HepG2 (cell line): ENCODE data around the gene C16orf89. TPM values are rescaled to one million over a fixed set of nuclear protein-coding genes. Genes with fewer than 3 reads are reported as not detected.
A peak's percentile ranks its signal among the peaks of the same experiment; 100 is the strongest.

ENCODE experiments used
- BHLHE40 ChIP-seq: IDR thresholded peaks from 2 replicates; pipeline ENCODE4 v1.6.1; 2011; ENCODE audit warnings: low read length, improper control_type of control experiment
- CREB1 ChIP-seq, 2 experiments: fragments of 450-650 bp in 1 of 2; IDR thresholded peaks; 2 replicates each; pipeline ENCODE4 v1.6.1; 2016 to 2017; ENCODE audit warnings: control low read depth in 1 of 2, mild to moderate bottlenecking in 1 of 2, missing compliant biosample characterization in 1 of 2, missing genetic modification characterization in 1 of 2
- FIP1L1 ChIP-seq: fragments of 200-400 bp; formaldehyde crosslinking; IDR thresholded peaks from 2 replicates; pipeline ENCODE4 v1.6.1; 2018; ENCODE audit warnings: low read depth, mild to moderate bottlenecking, low read length, moderate library complexity, borderline replicate concordance; ENCODE audit not compliant: insufficient read depth
- HBP1 ChIP-seq: IDR thresholded peaks from 2 replicates; pipeline ENCODE4 v1.6.1; 2016; ENCODE audit warnings: low read depth, control low read depth
- HNRNPK ChIP-seq: fragments of 200-400 bp; formaldehyde crosslinking; IDR thresholded peaks from 2 replicates; pipeline ENCODE4 v1.6.1; 2018; ENCODE audit warnings: low read length, low read depth, moderate library complexity, mild to moderate bottlenecking; ENCODE audit not compliant: poor library complexity, severe bottlenecking
- HNRNPLL ChIP-seq: fragments of 200-400 bp; formaldehyde crosslinking; IDR thresholded peaks from 2 replicates; pipeline ENCODE4 v1.6.1; 2017; ENCODE audit warnings: mild to moderate bottlenecking, low read depth, low read length; ENCODE audit not compliant: poor library complexity, severe bottlenecking
- MTA1 ChIP-seq: sonication (generic); formaldehyde crosslinking; IDR thresholded peaks from 2 replicates; pipeline ENCODE4 v1.4.0; 2020; ENCODE audit warnings: missing genetic modification reagents, mild to moderate bottlenecking, borderline replicate concordance
- MYC ChIP-seq: sonication (generic); formaldehyde crosslinking; IDR thresholded peaks from 2 replicates; pipeline ENCODE4 v1.9.0; 2021; ENCODE audit warnings: missing genetic modification reagents, borderline replicate concordance
- NFE2 ChIP-seq: sonication (generic); formaldehyde crosslinking; IDR thresholded peaks from 2 replicates; pipeline ENCODE4 v1.4.0; 2020; ENCODE audit warnings: missing genetic modification reagents
- SNRNP70 ChIP-seq: fragments of 200-400 bp; formaldehyde crosslinking; IDR thresholded peaks from 2 replicates; pipeline ENCODE4 v1.6.1; 2017; ENCODE audit warnings: mild to moderate bottlenecking, low read depth, low read length, moderate library complexity
- STAG1 ChIP-seq: sonication (generic); formaldehyde crosslinking; IDR thresholded peaks from 2 replicates; pipeline ENCODE4 v1.4.0; 2020; ENCODE audit warnings: missing genetic modification reagents
- ZNF234 ChIP-seq: sonication (generic); formaldehyde crosslinking; conservative IDR thresholded peaks from 2 replicates; pipeline ENCODE4 v1.5.1; 2020; ENCODE audit warnings: mild to moderate bottlenecking, missing genetic modification reagents
- ZNF432 ChIP-seq: sonication (generic); formaldehyde crosslinking; IDR thresholded peaks from 2 replicates; pipeline ENCODE4 v1.5.0; 2020; ENCODE audit warnings: missing genetic modification reagents, mild to moderate bottlenecking, borderline replicate concordance
- ZNF746 ChIP-seq: sonication (generic); formaldehyde crosslinking; IDR thresholded peaks from 2 replicates; pipeline ENCODE4 v1.8.0; 2022; ENCODE audit warnings: mild to moderate bottlenecking, missing genetic modification reagents
- ZNF781 ChIP-seq: sonication (generic); formaldehyde crosslinking; IDR thresholded peaks from 2 replicates; pipeline ENCODE4 v1.5.1; 2020; ENCODE audit warnings: borderline replicate concordance, mild to moderate bottlenecking, missing genetic modification reagents; ENCODE audit errors: not compliant biosample characterization
- ZNF839 ChIP-seq: sonication (generic); formaldehyde crosslinking; IDR thresholded peaks from 2 replicates; pipeline ENCODE4 v1.4.0; 2020; ENCODE audit warnings: missing genetic modification reagents, mild to moderate bottlenecking, borderline replicate concordance
- ZSCAN20 ChIP-seq: sonication (generic); formaldehyde crosslinking; IDR thresholded peaks from 2 replicates; pipeline ENCODE4 v1.4.0; 2020; ENCODE audit warnings: missing genetic modification reagents, mild to moderate bottlenecking, borderline replicate concordance
- polyA plus RNA-seq, 8 experiments: library from polyadenylated mRNA; depleted of rRNA in 3 of 8; stranded (reverse) in 7 of 8; unstranded in 1 of 8; fragments of >200 nt; fragmentation: Illumina TruSeq in 4 of 8; extraction: Trizol in 4 of 8; gene quantifications; 2 replicates each; pipeline versions ENCODE4 v1.2.1 to v1.2.3, GENCODE V29; 2011 to 2016; ENCODE audit warnings: low read depth in 4 of 8, missing spikeins in 1 of 8, mixed read lengths in 1 of 8; ENCODE audit not compliant: insufficient read depth in 1 of 8
- total RNA-seq, 5 experiments: library from RNA; depleted of rRNA; stranded (reverse); fragments of >200 nt; fragmentation: Illumina TruSeq; extraction: Trizol; gene quantifications; 2 replicates each; pipeline ENCODE4 v1.2.3, GENCODE V29; 2016; ENCODE audit warnings: low read depth in 1 of 5
- TF ChIP-seq, protein P1 (sequence below): sonication (generic); formaldehyde crosslinking; IDR thresholded peaks from 2 replicates; pipeline ENCODE4 v1.4.0; 2020; ENCODE audit warnings: missing genetic modification reagents
- TF ChIP-seq, protein P2 (sequence below): IDR thresholded peaks from 2 replicates; pipeline ENCODE4 v1.6.1; 2016; ENCODE audit warnings: control low read depth

C16orf89 gene
- total and polyA plus RNA-seq, 2 of the 13 experiments (the other 11 are each of a cell fraction or from before 2014, with no cell fraction given), result 1.9 to 3.4 TPM

DNA sequence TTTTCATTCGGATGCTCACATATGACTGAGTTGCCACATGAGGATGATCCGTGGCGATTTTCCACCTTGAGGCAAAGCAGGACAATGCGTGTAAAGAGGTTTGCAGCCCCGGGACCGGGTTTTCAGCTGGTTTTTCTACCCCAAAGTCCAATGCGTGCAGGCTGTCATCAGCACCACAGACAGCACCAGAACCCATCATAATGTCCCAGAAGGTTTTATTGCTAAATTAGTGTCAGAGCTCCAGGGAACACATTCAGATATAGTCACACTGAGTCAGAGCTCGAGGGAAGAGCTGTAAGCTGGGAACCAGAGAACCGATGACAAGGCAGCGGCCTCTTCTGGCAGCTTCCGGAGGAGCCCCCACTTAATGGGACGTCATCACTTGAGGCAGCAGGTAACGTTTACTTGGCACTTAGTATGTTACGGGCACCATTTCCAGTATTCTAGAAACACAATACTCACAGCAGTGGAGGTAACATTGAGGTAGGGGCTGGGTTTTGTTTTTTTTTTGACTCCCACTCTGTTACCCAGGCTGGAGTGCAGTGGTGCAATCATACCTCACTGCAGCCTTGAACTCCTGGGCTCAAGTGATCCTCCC lies 23.1 kb downstream of the C16orf89 start (continued):
- no peak for TF ChIP-seq HBP1
- no peak for TF ChIP-seq HNRNPLL
- no peak for TF ChIP-seq SNRNP70
- no peak for TF ChIP-seq ZNF746
- TF ChIP-seq STAG1 (CRISPR knock-in tag), result peak; percentile 85
- TF ChIP-seq ZNF839 (CRISPR knock-in tag), result no peak
- TF ChIP-seq, protein P1, sequence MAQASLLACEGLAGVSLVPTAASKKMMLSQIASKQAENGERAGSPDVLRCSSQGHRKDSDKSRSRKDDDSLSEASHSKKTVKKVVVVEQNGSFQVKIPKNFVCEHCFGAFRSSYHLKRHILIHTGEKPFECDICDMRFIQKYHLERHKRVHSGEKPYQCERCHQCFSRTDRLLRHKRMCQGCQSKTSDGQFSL (CRISPR knock-in tag), result no peak
- TF ChIP-seq BHLHE40, result no peak
- TF ChIP-seq ZNF781 (CRISPR knock-in tag), result peak; percentile 56
- TF ChIP-seq FIP1L1, result no peak
- no peak for TF ChIP-seq NFE2 (CRISPR knock-in tag)
- TF ChIP-seq CREB1 (IDR thresholded peaks at IDR 0.05), result peak; percentile 91
- peak; percentile 72 for TF ChIP-seq CREB1 (CRISPR knock-in tag; IDR thresholded peaks at IDR 0.05)
- no peak for TF ChIP-seq MTA1
- no peak for TF ChIP-seq HNRNPK
- TF ChIP-seq, protein P2, sequence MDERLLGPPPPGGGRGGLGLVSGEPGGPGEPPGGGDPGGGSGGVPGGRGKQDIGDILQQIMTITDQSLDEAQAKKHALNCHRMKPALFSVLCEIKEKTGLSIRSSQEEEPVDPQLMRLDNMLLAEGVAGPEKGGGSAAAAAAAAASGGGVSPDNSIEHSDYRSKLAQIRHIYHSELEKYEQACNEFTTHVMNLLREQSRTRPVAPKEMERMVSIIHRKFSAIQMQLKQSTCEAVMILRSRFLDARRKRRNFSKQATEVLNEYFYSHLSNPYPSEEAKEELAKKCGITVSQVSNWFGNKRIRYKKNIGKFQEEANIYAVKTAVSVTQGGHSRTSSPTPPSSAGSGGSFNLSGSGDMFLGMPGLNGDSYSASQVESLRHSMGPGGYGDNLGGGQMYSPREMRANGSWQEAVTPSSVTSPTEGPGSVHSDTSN (CRISPR knock-in tag), result no peak
- TF ChIP-seq ZNF234, result no peak
- TF ChIP-seq MYC (CRISPR knock-in tag), result peak; percentile 27; the same call in 1 of the 2 replicates
- TF ChIP-seq ZSCAN20 (CRISPR knock-in tag), result 0 out of 2 replicates have a peak, but pooled peaks have one; percentile 37
- no peak for TF ChIP-seq ZNF432
